BJ (cell line): Measurements from ENCODE around the gene THSD7B. TPM values are rescaled to one million over a fixed set of nuclear protein-coding genes. Genes with fewer than 3 reads are reported as not detected.

Experiments used
- CTCF ChIA-PET: fragments of 350-600 bp; formaldehyde crosslinking; extraction: SDS; loops from one replicate; lab custom pipeline; 2021; ENCODE audit warnings: antibody characterized with exemption, inconsistent platforms; lab: Yijun Ruan, JAX
- POLR2A ChIA-PET: fragments of 300-600 bp; sonication (Branson Sonifier 250); formaldehyde crosslinking; extraction: SDS; loops from one replicate; lab custom pipeline; 2021; ENCODE audit warnings: antibody characterized with exemption; lab: Charles Lee
- DNase-seq: peaks from one replicate; pipeline ENCODE4 v3.0.0-alpha.2; 2011; ENCODE audit warnings: low read depth
- H3K27me3 ChIP-seq: 2 replicates; pipeline ENCODE4 v1.6.0; 2011; ENCODE audit warnings: low read length; ENCODE audit not compliant: control insufficient read depth, insufficient read depth
- H3K36me3 ChIP-seq: 2 replicates; pipeline ENCODE4 v1.5.1; 2011; ENCODE audit warnings: low read length; ENCODE audit not compliant: control insufficient read depth, insufficient read depth
- H3K4me3 ChIP-seq: 2 replicates; pipeline ENCODE4 v1.5.1; 2011; ENCODE audit warnings: low read depth, mild to moderate bottlenecking, control low read depth, low read length
- CTCF ChIP-seq: IDR thresholded peaks from 2 replicates; pipeline ENCODE4 v1.5.1; 2011; ENCODE audit warnings: low read depth, mild to moderate bottlenecking, control low read depth, inconsistent platforms, low read length, moderate library complexity; ENCODE audit not compliant: insufficient read depth
- polyA plus RNA-seq: library from polyadenylated mRNA; depleted of rRNA; stranded (reverse); fragments of >200 nt; gene quantifications from 2 replicates; pipeline ENCODE4 v1.2.3, GENCODE V29; 2011

THSD7B gene
- polyA plus RNA-seq, 1 experiment: 0.13 TPM

- no peak for TF ChIP-seq CTCF
- Histone ChIP-seq H3K4me3 (no peak overlapping the region), H3K36me3 (no peaks in the 10 kb centered on the region), H3K27me3 (no peaks in the 10 kb centered on the region)
- ChIA-PET CTCF (interaction anchor here (0.5 kb wide), 1 partner anchor 168 kb away, joined by 3 read pairs; no protein-coding TSS in a partner anchor), POLR2A (no interaction called here)
- DNase-seq: no peak
Observed at GRCh38 chr2:137233091-137233490, 467.7 kb downstream of the THSD7B start.

- H3K4me3 ChIP-seq: no peak overlapping the region
- ChIA-PET CTCF (no interaction called here), POLR2A (interaction anchor here (0.6 kb wide), 2 partner anchors 8 to 13 kb away, joined by 4 to 6 read pairs; no protein-coding TSS in a partner anchor)
- H3K27me3 ChIP-seq: no peaks in the 10 kb centered on the region
- H3K36me3 ChIP-seq: no peaks in the 10 kb centered on the region
- TF ChIP-seq CTCF: no peak
- peak; percentile 35 for DNase-seq
Observed at GRCh38 chr2:137237055-137237454, 471.7 kb downstream of the THSD7B start.

GRCh38 chr2:137238065-137238464, 472.7 kb downstream of the THSD7B start:
- ChIA-PET POLR2A (no interaction called here), CTCF (no interaction called here)
- Histone ChIP-seq H3K36me3 (no peaks in the 10 kb centered on the region), H3K27me3 (no peaks in the 10 kb centered on the region), H3K4me3 (no peak overlapping the region)
- DNase-seq: no peak
- TF ChIP-seq CTCF: no peak

GRCh38 chr2:137249463-137250130, 484.3 kb downstream of the THSD7B start:
- Histone ChIP-seq H3K4me3 (no peak overlapping the region), H3K27me3 (no peaks in the 10 kb centered on the region), H3K36me3 (no peaks in the 10 kb centered on the region)
- no peak for DNase-seq
- ChIA-PET CTCF (no interaction called here), POLR2A (interaction anchor here (0.6 kb wide), 1 partner anchor 12 kb away, joined by 6 read pairs; no protein-coding TSS in a partner anchor)
- TF ChIP-seq CTCF: no peak

GRCh38 chr2:137250401-137250800, 485.1 kb downstream of the THSD7B start:
- CTCF ChIA-PET: no interaction called here

More at GRCh38 chr2:137250401-137250800, 485.1 kb downstream of the THSD7B start:
- no peak for DNase-seq
- POLR2A ChIA-PET: interaction anchor here (0.6 kb wide), 1 partner anchor 13 kb away, joined by 6 read pairs; no protein-coding TSS in a partner anchor
- Histone ChIP-seq H3K4me3 (no peak overlapping the region), H3K27me3 (no peaks in the 10 kb centered on the region), H3K36me3 (no peaks in the 10 kb centered on the region)
- TF ChIP-seq CTCF: no peak
